H4 (cell line): ENCODE results near the gene RNF145. TPM values are rescaled to one million over a fixed set of nuclear protein-coding genes. Genes with fewer than 3 reads are reported as not detected.
A peak's percentile ranks its signal among the peaks of the same experiment; 100 is the strongest.
"Not testable (repeated sequence)": the region's sequence is repeated elsewhere in the genome, so short reads cannot be mapped to it uniquely, and the experiment has no call there.

Experiments used
- DNase-seq: peaks from one replicate; pipeline ENCODE4 v3.0.0-alpha.2; 2015; ENCODE audit warnings: low spot score
- total RNA-seq: library from RNA; depleted of rRNA; stranded (reverse); fragments of >200 nt; shearing (Covaris generic); gene quantifications from 2 replicates; pipeline ENCODE4 v1.2.3, GENCODE V29; 2014; rRNA removed

Gene RNF145
- 18.3 and 37.2 TPM in 2 replicates for total RNA-seq

GRCh38 chr5:159209438-159210209 lies at the start of gene RNF145:
RNF145 (minus strand) TSS chr5:159209553; CDS start chr5:159203617, 5,936 bp downstream.
- peak; percentile 72 for DNase-seq

- no peak for DNase-seq
Measured at GRCh38 chr5:159258361-159258760, 49.0 kb upstream of the RNF145 start.

- no peak for DNase-seq
Measured at GRCh38 chr5:159257629-159258283, 48.4 kb upstream of the RNF145 start.

GRCh38 chr5:159257007-159257406 lies 47.7 kb upstream of the RNF145 start:
- DNase-seq = no peak

- DNase-seq = no peak
Measured at GRCh38 chr5:159252195-159252594, 42.8 kb upstream of the RNF145 start.

- DNase-seq = no peak
Measured at GRCh38 chr5:159249158-159249557, 39.8 kb upstream of the RNF145 start.

- no peak for DNase-seq
Measured at GRCh38 chr5:159244890-159245289, 35.5 kb upstream of the RNF145 start.

- DNase-seq = no peak
Measured at GRCh38 chr5:159244163-159244562, 34.8 kb upstream of the RNF145 start.

- DNase-seq = no peak
Measured at GRCh38 chr5:159243385-159243784, 34.0 kb upstream of the RNF145 start.

- no peak for DNase-seq
Measured at GRCh38 chr5:159242656-159243055, 33.3 kb upstream of the RNF145 start.

GRCh38 chr5:159241946-159242552 lies 32.7 kb upstream of the RNF145 start:
- no peak for DNase-seq

GRCh38 chr5:159240301-159240870 lies 31.0 kb upstream of the RNF145 start:
- peak; percentile 84 for DNase-seq

GRCh38 chr5:159235871-159236520 lies 26.6 kb upstream of the RNF145 start:
- not testable (repeated sequence) for DNase-seq

GRCh38 chr5:159231167-159231566 lies 21.8 kb upstream of the RNF145 start:
- DNase-seq = no peak

- no peak for DNase-seq
Measured at GRCh38 chr5:159230657-159231056, 21.3 kb upstream of the RNF145 start.

GRCh38 chr5:159228097-159228496 lies 18.7 kb upstream of the RNF145 start:
- peak; percentile 26 for DNase-seq

- no peak for DNase-seq
Measured at GRCh38 chr5:159227452-159227851, 18.1 kb upstream of the RNF145 start.

GRCh38 chr5:159226451-159226850 lies 17.1 kb upstream of the RNF145 start:
- DNase-seq = no peak

GRCh38 chr5:159224471-159224870 lies 15.1 kb upstream of the RNF145 start:
- DNase-seq = no peak

- DNase-seq = no peak
Measured at GRCh38 chr5:159223469-159223868, 14.1 kb upstream of the RNF145 start.

GRCh38 chr5:159220206-159220605 lies 10.9 kb upstream of the RNF145 start:
- no peak for DNase-seq

GRCh38 chr5:159218595-159219023 lies 9.3 kb upstream of the RNF145 start:
- DNase-seq = peak; percentile 17
